ENCODE data around the gene MEG3.

- no peak for TF ChIP-seq FOXK2 (IDR thresholded peaks at IDR 0.05)
- TF ChIP-seq FOXM1 (IDR thresholded peaks at IDR 0.05; ENCODE audit: borderline replicate concordance): no peak
- TF ChIP-seq ELF4 (IDR thresholded peaks at IDR 0.05): no peak
- TF ChIP-seq NFRKB (IDR thresholded peaks at IDR 0.05): no peak
- TF ChIP-seq CTBP1 (IDR thresholded peaks at IDR 0.05; ENCODE audit: borderline replicate concordance): no peak
- no peak for TF ChIP-seq TARDBP (IDR thresholded peaks at IDR 0.05)
- TF ChIP-seq ZNF384 (IDR thresholded peaks at IDR 0.05): no peak
- no peak for TF ChIP-seq PKNOX1 (IDR thresholded peaks at IDR 0.05)
These were observed 10.2 kb upstream of the MEG3 start for GRCh38 chr14:100815478-100816285.

All from HEK293T (cell line).